H1 (cell line): Measurements from ENCODE around the gene APEH. TPM values are rescaled to one million over a fixed set of nuclear protein-coding genes. Genes with fewer than 3 reads are reported as not detected.

Experiments used
- BACH1 ChIP-seq: IDR thresholded peaks from 2 replicates; pipeline ENCODE4 v1.6.1; 2012; ENCODE audit warnings: low read length, improper control_type of control experiment
- BCL11A ChIP-seq, 2 experiments: IDR thresholded peaks; one replicate each; pipeline ENCODE4 v1.6.1; 2011; ENCODE audit warnings: low read depth in 2 of 2, low read length in 2 of 2, mild to moderate bottlenecking in 2 of 2
- CREB1 ChIP-seq: IDR thresholded peaks from 2 replicates; pipeline ENCODE4 v1.6.1; 2012; ENCODE audit warnings: inconsistent platforms
- JUN ChIP-seq: IDR thresholded peaks from 2 replicates; pipeline ENCODE4 v1.6.1; 2011; ENCODE audit warnings: low read depth, mild to moderate bottlenecking, improper control_type of control experiment, low read length
- MAFK ChIP-seq: IDR thresholded peaks from 2 replicates; pipeline ENCODE4 v1.6.1; 2012; ENCODE audit warnings: low read depth, mild to moderate bottlenecking, improper control_type of control experiment, low read length
- POLR2A ChIP-seq, 2 experiments: IDR thresholded peaks; 1 replicate in 1 of 2; 2 replicates in 1 of 2; pipeline ENCODE4 v1.6.1; 2011; ENCODE audit warnings: low read depth in 2 of 2, low read length in 2 of 2, mild to moderate bottlenecking in 2 of 2; ENCODE audit errors: control extremely low read depth in 1 of 2
- SIRT6 ChIP-seq: IDR thresholded peaks from one replicate; pipeline ENCODE4 v1.7.1; 2012; ENCODE audit warnings: low read length, inconsistent platforms
- SP1 ChIP-seq: IDR thresholded peaks from 2 replicates; pipeline ENCODE4 v1.6.1; 2011; ENCODE audit warnings: low read depth, low read length
- SP2 ChIP-seq: IDR thresholded peaks from 2 replicates; pipeline ENCODE4 v1.6.1; 2012; ENCODE audit warnings: mild to moderate bottlenecking, low read length, inconsistent platforms
- polyA plus RNA-seq, 7 experiments: library from polyadenylated mRNA; depleted of rRNA in 3 of 7; stranded (reverse) in 5 of 7; unstranded in 2 of 7; fragments of >200 nt in 5 of 7; fragments of 200-250 nt in 2 of 7; gene quantifications; 1 replicate in 5 of 7; 2 replicates in 1 of 7; 4 replicates in 1 of 7; pipeline versions ENCODE4 v1.2.1 to v1.2.3, GENCODE V29; 2011 to 2013; ENCODE audit warnings: missing spikeins in 2 of 7, mixed read lengths in 2 of 7
- total RNA-seq: library from RNA; stranded (reverse); fragmentation: NEBNext Ultra II Directional; extraction: Animal tissue kit (Norgen Biotek cat#: 25700); gene quantifications from 2 replicates; pipeline ENCODE4 v1.2.1, GENCODE V29; 2021
- TF ChIP-seq, protein P1 (sequence below): fragments of 300-600 bp; sonication (generic); IDR thresholded peaks from 2 replicates; pipeline ENCODE4 v1.7.1; 2012; ENCODE audit warnings: low read length, moderate library complexity, mild to moderate bottlenecking, inconsistent platforms; ENCODE audit not compliant: insufficient replicate concordance

Gene APEH
- total and polyA plus RNA-seq, 2 of the 8 experiments (the other 6 are each of a cell fraction or from before 2014, with no cell fraction given), result 222 to 260 TPM

DNA sequence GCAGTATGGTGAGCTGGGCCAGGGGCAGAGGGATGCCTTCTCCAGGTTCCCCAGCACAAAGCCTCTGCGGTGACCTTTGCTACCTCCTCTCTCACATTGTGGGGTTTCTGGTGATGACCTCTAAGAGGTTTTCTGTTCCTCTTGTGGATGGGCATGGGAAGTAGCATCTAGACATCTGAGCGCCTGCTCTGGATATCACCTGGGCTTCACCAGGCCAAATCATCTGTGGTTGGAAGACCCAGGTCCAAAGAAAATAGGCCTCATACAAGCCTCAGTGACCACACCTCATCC, 7.0 kb downstream of the APEH start (continued):
- TF ChIP-seq, protein P1, sequence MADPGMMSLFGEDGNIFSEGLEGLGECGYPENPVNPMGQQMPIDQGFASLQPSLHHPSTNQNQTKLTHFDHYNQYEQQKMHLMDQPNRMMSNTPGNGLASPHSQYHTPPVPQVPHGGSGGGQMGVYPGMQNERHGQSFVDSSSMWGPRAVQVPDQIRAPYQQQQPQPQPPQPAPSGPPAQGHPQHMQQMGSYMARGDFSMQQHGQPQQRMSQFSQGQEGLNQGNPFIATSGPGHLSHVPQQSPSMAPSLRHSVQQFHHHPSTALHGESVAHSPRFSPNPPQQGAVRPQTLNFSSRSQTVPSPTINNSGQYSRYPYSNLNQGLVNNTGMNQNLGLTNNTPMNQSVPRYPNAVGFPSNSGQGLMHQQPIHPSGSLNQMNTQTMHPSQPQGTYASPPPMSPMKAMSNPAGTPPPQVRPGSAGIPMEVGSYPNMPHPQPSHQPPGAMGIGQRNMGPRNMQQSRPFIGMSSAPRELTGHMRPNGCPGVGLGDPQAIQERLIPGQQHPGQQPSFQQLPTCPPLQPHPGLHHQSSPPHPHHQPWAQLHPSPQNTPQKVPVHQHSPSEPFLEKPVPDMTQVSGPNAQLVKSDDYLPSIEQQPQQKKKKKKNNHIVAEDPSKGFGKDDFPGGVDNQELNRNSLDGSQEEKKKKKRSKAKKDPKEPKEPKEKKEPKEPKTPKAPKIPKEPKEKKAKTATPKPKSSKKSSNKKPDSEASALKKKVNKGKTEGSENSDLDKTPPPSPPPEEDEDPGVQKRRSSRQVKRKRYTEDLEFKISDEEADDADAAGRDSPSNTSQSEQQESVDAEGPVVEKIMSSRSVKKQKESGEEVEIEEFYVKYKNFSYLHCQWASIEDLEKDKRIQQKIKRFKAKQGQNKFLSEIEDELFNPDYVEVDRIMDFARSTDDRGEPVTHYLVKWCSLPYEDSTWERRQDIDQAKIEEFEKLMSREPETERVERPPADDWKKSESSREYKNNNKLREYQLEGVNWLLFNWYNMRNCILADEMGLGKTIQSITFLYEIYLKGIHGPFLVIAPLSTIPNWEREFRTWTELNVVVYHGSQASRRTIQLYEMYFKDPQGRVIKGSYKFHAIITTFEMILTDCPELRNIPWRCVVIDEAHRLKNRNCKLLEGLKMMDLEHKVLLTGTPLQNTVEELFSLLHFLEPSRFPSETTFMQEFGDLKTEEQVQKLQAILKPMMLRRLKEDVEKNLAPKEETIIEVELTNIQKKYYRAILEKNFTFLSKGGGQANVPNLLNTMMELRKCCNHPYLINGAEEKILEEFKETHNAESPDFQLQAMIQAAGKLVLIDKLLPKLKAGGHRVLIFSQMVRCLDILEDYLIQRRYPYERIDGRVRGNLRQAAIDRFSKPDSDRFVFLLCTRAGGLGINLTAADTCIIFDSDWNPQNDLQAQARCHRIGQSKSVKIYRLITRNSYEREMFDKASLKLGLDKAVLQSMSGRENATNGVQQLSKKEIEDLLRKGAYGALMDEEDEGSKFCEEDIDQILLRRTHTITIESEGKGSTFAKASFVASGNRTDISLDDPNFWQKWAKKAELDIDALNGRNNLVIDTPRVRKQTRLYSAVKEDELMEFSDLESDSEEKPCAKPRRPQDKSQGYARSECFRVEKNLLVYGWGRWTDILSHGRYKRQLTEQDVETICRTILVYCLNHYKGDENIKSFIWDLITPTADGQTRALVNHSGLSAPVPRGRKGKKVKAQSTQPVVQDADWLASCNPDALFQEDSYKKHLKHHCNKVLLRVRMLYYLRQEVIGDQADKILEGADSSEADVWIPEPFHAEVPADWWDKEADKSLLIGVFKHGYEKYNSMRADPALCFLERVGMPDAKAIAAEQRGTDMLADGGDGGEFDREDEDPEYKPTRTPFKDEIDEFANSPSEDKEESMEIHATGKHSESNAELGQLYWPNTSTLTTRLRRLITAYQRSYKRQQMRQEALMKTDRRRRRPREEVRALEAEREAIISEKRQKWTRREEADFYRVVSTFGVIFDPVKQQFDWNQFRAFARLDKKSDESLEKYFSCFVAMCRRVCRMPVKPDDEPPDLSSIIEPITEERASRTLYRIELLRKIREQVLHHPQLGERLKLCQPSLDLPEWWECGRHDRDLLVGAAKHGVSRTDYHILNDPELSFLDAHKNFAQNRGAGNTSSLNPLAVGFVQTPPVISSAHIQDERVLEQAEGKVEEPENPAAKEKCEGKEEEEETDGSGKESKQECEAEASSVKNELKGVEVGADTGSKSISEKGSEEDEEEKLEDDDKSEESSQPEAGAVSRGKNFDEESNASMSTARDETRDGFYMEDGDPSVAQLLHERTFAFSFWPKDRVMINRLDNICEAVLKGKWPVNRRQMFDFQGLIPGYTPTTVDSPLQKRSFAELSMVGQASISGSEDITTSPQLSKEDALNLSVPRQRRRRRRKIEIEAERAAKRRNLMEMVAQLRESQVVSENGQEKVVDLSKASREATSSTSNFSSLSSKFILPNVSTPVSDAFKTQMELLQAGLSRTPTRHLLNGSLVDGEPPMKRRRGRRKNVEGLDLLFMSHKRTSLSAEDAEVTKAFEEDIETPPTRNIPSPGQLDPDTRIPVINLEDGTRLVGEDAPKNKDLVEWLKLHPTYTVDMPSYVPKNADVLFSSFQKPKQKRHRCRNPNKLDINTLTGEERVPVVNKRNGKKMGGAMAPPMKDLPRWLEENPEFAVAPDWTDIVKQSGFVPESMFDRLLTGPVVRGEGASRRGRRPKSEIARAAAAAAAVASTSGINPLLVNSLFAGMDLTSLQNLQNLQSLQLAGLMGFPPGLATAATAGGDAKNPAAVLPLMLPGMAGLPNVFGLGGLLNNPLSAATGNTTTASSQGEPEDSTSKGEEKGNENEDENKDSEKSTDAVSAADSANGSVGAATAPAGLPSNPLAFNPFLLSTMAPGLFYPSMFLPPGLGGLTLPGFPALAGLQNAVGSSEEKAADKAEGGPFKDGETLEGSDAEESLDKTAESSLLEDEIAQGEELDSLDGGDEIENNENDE, result no peak
- no peak for TF ChIP-seq SIRT6
- TF ChIP-seq BACH1, result no peak
- TF ChIP-seq SP2, result no peak
- no peak for TF ChIP-seq SP1
- TF ChIP-seq BCL11A (IDR thresholded peaks at IDR 0.05; ENCODE audit: low read depth in 2 of 2, low read length in 2 of 2), result no peak
- TF ChIP-seq JUN, result no peak
- no peak for TF ChIP-seq POLR2A (IDR thresholded peaks at IDR 0.05; ENCODE audit: control extremely low read depth in 1 of 2, low read depth in 2 of 2, low read length in 2 of 2)
- TF ChIP-seq CREB1, result no peak
- no peak for TF ChIP-seq MAFK
- TF ChIP-seq, all 59 proteins: peak for 0
